Hematopoietic multipotent progenitor cell treated with erythropoietin and hydrocortisone succinate and interleukin-3 and kit ligand, for 8 days (in vitro differentiated cells): ENCODE measurements around the gene AOC3.

Experiments
- DNase-seq: peaks from one replicate; pipeline ENCODE4 v3.0.0-alpha.2; 2015

AOC3 gene

DNA sequence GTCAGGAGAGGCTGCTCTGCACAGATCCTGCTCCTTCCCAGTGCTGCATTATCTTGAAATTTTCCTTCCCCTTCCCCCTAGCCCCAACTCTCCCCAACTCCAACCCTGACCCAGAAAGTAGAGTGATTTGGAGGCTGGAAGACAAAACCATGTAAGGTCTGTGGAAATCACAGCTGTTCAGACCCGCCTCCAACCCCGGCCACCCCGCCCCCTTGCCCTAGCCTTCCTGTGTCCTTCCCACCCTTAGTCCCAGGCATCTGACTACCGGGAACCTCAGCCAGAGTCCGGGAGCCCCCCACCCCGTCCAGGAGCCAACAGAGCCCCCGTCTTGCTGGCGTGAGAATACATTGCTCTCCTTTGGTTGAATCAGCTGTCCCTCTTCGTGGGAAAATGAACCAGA lies at the start of gene AOC3:
Gene AOC3, plus strand, starts transcription at position 246 of the 400 bp plus-strand sequence. Its CDS starts 145 bp downstream, at position 391.
- DNase-seq: no peak

- DNase-seq: no peak
Observed at GRCh38 chr17:42803074-42803883, 47.7 kb upstream of the AOC3 start.

- no peak for DNase-seq
Observed at GRCh38 chr17:42804918-42805367, 46.1 kb upstream of the AOC3 start.

- DNase-seq: no peak
Observed at GRCh38 chr17:42806249-42806648, 44.8 kb upstream of the AOC3 start.

- DNase-seq: no peak
Observed at GRCh38 chr17:42809250-42809649, 41.7 kb upstream of the AOC3 start.

GRCh38 chr17:42814633-42815399 lies 36.2 kb upstream of the AOC3 start:
- no peak for DNase-seq

DNA sequence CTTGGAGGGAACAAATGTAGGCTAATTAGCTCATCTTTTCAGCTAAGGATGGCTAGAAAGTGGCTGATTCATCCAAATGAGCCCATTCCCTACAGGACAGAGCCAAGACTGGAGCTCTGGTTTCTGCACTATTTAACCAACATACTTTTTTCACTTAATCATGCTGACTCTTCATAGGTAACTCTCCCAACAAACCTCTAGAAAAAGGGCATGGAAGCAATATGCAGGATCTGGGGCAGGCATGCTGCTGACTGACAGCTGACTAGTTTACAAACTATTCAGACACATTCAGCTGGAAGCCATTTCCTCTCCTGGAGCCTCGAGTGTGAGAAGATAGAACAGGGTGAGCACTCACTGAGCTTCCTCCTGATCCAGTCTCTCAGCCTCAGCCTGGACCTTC lies 33.1 kb upstream of the AOC3 start:
- DNase-seq: no peak

- no peak for DNase-seq
Observed at GRCh38 chr17:42818379-42818778, 32.6 kb upstream of the AOC3 start.

DNA sequence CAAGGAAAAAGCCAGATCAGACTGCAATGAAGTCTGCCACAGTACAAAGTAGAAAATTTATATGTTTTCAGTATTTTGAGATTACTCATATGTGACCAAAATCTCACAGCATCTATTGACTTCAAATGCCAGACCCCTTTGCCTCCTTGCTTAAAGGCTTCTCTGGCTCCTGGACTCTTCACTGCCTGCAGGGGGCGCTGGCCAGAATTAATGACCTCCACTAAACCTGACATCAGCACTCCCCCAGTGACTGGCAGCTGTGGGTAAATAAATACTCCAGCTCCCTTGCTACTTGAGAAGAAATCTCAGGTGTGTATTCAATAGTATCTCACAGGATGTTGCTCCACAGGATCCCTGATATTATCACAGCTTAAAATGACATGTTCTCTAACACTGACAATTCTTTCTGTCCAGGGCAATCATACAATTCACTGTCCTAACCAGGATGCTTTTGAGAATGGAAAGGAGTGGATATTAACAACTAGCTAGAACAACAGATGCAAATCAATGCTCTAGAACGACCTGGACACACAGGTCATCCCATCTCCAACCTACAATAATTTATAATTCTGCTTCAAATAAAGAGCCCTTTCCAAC lies 31.0 kb upstream of the AOC3 start:
- peak; percentile 85 for DNase-seq

GRCh38 chr17:42821176-42821575 lies 29.8 kb upstream of the AOC3 start:
- DNase-seq: no peak

- DNase-seq: no peak
Observed at GRCh38 chr17:42827472-42827871, 23.5 kb upstream of the AOC3 start.

DNA sequence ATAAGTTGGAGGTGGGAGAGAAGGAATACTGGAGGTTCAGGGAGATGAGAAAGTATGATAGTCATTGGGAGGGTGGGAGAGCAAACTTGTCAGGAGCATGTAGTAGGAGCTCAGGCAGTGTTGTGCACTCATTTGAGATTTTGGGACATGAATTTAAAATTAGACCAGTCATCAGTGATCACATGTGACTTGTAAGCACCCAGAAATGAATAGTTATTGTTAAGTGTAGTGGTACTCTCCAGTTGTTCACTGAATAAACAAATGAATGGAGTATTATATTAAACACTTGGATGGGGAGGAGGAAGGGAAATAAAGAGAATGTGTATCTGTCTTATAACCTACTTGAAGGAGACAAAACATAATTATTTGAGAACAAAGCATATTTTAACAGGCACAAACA lies 20.0 kb upstream of the AOC3 start:
- DNase-seq: no peak

DNA sequence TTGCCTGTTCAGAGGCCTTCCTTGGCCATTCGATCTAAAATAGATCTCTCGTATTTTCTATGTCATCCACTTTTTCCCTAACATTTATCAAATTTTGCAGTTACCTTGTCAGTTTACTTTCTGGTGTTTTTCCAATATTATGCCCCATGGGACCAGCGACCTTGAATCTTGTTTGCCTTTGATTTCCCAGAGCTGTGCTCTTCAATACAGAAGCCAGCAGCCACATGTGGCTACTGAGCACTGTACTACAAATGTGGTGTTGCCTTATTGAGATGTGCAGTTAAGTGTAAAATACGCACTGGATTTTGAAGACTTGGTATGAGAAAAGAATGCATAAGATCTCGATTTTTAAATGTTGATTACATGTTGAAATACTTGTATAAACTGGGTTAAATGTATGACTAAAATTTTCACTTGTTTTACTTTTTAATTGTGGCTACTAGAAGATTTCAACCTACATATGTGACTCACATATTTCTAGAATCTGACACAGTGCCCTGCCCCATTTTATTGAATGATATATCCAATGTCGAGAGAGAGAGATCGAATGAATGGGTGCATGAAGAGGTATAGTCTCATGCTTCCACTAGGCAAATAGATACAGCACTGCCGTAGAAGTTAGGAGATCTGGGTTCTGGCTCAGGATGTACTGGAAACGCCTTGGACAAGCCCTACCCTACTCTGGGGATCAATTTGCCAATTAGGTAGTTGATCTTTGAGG lies 18.6 kb upstream of the AOC3 start:
- DNase-seq: no peak

DNA sequence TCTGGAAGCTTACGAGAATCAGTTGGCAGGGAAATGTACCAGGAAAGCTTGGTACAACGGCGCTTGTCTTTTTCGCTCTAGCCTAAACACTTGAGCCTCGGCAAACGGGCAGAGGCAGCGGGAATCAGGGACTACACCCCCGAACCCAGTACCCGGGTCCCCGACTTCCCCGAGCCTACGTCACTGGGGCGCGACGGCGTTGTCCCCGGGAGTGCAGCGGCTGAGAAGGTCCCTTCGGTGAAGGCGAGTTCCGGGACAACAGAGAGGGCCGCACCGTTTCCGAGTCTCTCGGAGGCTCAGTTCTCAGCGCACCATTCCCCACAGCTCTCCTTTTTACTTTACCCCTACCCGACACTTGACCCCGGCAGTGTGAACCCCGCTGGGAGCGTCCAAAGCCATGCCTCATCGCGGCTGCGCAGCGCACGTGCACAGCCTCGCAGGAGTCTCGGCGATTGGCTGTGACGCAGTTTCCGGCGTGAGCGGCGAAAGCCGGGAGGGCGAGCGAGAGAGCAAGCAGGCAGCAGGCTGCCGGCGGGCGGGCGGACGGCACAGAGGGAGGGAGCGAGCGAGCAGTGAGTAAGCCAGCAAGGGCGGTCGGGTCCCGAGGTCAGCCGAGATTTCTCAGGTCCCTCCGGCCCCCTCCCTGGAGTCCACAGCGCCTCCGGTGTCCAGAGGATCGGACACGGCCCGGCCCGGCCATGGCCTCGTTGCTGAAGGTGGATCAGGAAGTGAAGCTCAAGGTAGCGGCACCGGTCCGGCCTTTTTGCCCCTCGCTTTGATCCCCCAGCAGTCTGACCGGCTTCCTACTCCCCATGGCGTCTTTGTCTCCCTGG lies 17.8 kb upstream of the AOC3 start, which contains the start of gene PSME3:
Gene PSME3, plus strand, starts transcription at position 464 of the 833 bp plus-strand sequence. Its CDS starts 235 bp downstream, at position 699.
- DNase-seq: peak; percentile 91

- peak; percentile 23 for DNase-seq
Observed at GRCh38 chr17:42833767-42834422, 17.1 kb upstream of the AOC3 start.

GRCh38 chr17:42835732-42836131 lies 15.3 kb upstream of the AOC3 start:
- DNase-seq: no peak

DNA sequence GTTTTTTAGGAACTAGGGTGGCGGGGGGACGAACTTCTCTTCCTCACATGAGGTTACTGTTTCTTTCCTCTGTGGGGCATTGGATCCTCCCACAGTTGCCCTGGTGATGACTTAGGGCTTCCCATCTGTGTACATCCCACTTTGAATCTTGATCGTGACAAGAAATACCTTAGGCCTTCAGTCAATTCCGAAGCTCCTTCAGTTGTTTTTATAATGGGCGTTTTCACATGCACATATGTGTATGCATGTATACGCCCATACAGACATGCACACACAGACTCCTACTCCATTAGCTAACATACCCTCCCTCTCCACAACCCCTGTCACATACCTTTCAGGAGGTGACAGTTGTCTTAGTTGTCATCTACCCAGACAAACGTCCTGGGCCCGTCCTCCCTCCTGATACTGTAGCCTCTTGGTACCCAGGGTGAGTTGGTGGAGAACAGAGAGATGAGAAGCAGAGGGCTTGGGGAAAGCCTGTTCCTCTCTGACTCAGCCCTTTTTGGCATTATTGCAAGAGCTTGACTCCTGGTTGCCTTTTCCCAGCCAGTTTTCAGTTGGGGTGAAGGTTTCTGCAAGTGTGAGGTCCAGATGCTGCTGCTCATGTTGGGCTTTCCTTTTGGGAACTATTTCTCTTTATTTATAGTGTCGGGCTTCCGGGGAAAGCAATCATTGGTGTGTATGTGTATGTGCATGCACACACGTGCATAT lies 8.9 kb upstream of the AOC3 start:
- DNase-seq: no peak

GRCh38 chr17:42843358-42843934 lies 7.6 kb upstream of the AOC3 start:
- DNase-seq: peak; percentile 69

GRCh38 chr17:42844271-42844670 lies 6.7 kb upstream of the AOC3 start, which contains the start of gene AOC2:
AOC2 (plus strand) TSS chr17:42844580; CDS start chr17:42844627, 47 bp downstream.
- DNase-seq: no peak
